Activated CD4-positive, alpha-beta T cell treated with anti-CD3 and anti-CD28 coated beads for 1 hour (primary cell): ENCODE data around the gene ERCC6L2.

Experiments used
- DNase-seq: peaks from one replicate; pipeline ENCODE4 v3.0.0-alpha.2; 2020

ERCC6L2 gene

GRCh38 chr9:95924987-95925386, 49.5 kb downstream of the ERCC6L2 start:
- DNase-seq: no peak

GRCh38 chr9:95927271-95928004, 51.9 kb downstream of the ERCC6L2 start:
- DNase-seq: no peak

- no peak for DNase-seq
These were observed 54.8 kb downstream of the ERCC6L2 start for GRCh38 chr9:95930277-95930676.

- DNase-seq: no peak
These were observed 60.5 kb downstream of the ERCC6L2 start for GRCh38 chr9:95935861-95936578.

GRCh38 chr9:95936579-95937075, 61.1 kb downstream of the ERCC6L2 start:
- DNase-seq: no peak

GRCh38 chr9:95937131-95937530, 61.6 kb downstream of the ERCC6L2 start:
- DNase-seq: no peak

- DNase-seq: no peak
These were observed 63.2 kb downstream of the ERCC6L2 start for GRCh38 chr9:95938724-95939123.

- DNase-seq: no peak
These were observed 64.0 kb downstream of the ERCC6L2 start for GRCh38 chr9:95939472-95939871.

- DNase-seq: no peak
These were observed 64.8 kb downstream of the ERCC6L2 start for GRCh38 chr9:95940265-95940664.

GRCh38 chr9:95942016-95942415, 66.5 kb downstream of the ERCC6L2 start:
- no peak for DNase-seq

GRCh38 chr9:95947118-95947517, 71.6 kb downstream of the ERCC6L2 start:
- DNase-seq: no peak

- no peak for DNase-seq
These were observed 77.0 kb downstream of the ERCC6L2 start for GRCh38 chr9:95952471-95952870.

GRCh38 chr9:95953986-95954385, 78.5 kb downstream of the ERCC6L2 start:
- no peak for DNase-seq

GRCh38 chr9:95954940-95955339, 79.4 kb downstream of the ERCC6L2 start:
- no peak for DNase-seq

GRCh38 chr9:95962936-95963335, 87.4 kb downstream of the ERCC6L2 start:
- DNase-seq: no peak

GRCh38 chr9:95963659-95964058, 88.2 kb downstream of the ERCC6L2 start:
- DNase-seq: no peak

GRCh38 chr9:95966306-95966705, 90.8 kb downstream of the ERCC6L2 start:
- no peak for DNase-seq

- DNase-seq: no peak
These were observed 94.8 kb downstream of the ERCC6L2 start for GRCh38 chr9:95970317-95970716.

GRCh38 chr9:95971815-95972214, 96.3 kb downstream of the ERCC6L2 start:
- no peak for DNase-seq

- DNase-seq: no peak
These were observed 98.9 kb downstream of the ERCC6L2 start for GRCh38 chr9:95974389-95974788.

- no peak for DNase-seq
These were observed 101.9 kb downstream of the ERCC6L2 start for GRCh38 chr9:95977371-95977770.

GRCh38 chr9:95978106-95978505, 102.6 kb downstream of the ERCC6L2 start:
- no peak for DNase-seq

- DNase-seq: no peak
These were observed 104.0 kb downstream of the ERCC6L2 start for GRCh38 chr9:95979446-95979845.
